Measurements from ENCODE around the gene PPP1R37.

PPP1R37 gene

DNA sequence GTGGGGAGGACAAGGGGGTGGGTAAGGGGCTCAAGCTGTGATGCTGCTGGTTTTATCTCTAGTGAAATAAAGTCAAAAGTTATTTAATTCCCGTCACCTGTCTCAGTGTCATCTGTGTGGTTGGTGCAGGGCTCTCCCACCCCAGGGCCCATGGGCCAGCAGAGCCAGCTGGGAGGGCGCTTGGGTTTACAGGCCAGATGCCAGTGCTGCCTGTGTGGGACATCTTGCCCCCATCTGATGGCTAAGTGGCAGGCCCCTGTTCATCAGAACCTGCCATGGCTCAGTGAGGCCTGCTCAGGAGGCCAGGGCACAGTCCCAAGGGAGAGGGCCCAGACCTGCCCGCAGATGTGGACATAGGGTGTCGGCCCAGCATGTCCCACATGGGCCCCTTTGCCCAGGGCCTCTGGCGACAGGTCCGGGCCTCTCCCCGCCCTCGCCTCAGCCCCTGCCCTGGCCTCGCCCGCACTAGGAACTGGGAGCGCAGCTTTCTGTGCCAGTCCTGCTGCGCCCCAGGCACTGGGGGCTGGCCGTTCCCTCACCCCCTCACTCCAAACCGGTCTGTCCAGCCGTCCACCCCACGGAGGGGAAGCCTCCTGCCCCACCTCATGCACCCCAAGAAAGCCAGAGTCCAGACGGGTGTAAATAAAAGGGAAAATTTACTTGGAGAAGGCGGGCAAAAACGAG is 22.0 kb upstream of the PPP1R37 start:
- DNase-seq = no peak

DNA sequence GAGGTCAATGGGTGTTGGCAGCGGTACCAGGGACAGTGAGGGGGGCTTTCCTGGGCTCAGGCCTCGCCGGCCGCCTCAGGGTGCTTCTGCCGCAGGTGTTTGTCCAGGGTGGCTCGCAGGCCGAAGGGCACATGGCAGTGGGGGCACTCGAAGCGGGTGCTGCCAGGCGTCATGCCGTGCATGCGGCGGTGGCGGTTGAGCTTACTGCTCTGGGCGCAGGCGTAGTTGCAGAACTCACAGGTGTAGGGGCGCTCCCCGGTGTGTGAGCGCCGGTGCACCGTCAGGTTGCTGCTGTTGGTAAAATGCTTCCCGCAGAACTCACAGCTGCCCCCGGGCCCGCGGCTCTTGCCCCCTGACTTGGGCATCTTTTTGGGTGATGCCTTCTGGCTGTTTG is 21.4 kb upstream of the PPP1R37 start:
- no peak for DNase-seq

DNA sequence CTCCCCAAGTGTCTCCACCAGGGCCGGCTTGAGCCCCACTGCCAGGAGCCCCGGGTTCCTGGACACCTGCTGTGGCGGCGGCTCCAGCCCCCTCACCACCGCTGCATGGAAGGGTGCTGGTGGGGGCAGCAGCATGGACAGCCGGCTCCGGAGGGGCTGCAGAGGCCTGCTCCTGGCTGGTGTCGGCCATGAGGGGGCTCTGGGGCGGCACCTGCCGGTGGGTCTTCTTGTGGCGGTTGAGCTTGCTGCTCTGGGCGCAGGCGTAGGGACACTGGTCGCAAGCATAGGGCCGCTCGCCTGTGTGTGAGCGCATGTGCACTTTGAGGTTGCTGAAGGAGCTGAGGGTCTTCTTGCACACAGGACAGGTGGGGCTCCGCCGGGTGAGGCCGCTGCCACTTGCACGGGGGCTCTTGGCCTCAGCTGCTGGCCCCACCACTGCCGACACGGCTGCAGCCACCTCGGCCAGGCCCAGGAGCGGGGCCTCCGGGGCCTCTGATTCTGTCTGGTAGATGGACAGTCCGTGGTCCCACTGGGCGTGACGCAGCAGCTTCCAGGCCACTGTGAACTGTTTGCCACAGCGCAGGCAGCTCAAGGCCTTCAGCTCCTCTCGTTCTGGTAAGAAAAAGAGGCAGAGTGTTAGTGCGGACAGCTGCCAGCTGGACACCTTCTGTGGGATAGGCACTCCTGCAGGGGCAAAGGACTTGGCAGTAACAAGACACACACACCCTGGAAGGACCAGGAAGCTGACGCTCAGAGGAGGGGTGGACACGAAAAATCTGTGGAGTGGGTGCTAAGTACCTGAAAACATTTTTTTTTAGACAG is 20.8 kb upstream of the PPP1R37 start:
- no peak for DNase-seq

- DNase-seq = no peak
Measured at GRCh38 chr19:45074744-45075300, 18.2 kb upstream of the PPP1R37 start.

GRCh38 chr19:45075301-45076028 is 17.5 kb upstream of the PPP1R37 start:
- DNase-seq = peak; percentile 31

DNA sequence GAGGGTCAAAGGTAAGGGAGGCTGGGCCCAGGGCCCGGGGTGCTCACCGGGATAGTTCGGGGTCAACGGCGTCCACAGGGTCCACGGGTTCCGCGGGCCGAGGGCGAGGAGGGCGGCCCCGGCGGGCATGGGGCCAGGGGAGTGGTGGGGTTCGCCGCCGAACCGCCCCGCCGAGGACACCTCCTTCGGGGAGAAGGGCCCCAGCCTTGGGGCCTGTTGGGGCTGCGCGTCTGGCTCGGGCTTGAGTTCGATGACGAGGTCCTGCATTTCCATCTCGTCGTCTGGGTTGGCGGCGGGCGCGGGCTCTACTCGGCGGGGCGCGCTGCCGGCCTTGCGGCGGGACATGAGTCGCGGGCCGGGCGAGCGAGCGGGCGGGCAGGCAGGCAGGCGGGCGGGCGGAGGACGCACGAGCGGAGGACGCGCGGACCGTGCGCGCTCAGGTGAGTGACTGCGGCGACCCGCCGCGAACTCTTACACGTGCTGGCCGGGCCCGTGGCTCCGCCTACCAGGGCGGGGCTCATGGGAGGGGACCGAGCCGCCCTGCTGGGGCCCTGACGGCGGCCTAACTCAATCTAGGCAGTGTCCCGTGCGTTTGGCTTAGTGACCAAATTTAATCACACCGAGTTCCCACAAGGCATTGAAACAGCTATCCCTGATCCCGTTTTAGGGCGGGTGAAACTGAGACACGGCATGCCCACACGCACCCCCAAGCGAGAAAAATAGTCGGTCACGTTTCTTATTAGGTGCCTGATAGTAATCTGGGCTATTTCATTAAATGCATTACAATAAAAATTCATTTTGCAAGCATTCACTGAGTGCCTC is 16.7 kb upstream of the PPP1R37 start, which contains the start of gene ZNF296:
TSS of gene ZNF296 (minus strand) at position 450 of the 822 bp plus-strand sequence. CDS start at position 345, 105 bp downstream.
- DNase-seq = peak; percentile 53

DNA sequence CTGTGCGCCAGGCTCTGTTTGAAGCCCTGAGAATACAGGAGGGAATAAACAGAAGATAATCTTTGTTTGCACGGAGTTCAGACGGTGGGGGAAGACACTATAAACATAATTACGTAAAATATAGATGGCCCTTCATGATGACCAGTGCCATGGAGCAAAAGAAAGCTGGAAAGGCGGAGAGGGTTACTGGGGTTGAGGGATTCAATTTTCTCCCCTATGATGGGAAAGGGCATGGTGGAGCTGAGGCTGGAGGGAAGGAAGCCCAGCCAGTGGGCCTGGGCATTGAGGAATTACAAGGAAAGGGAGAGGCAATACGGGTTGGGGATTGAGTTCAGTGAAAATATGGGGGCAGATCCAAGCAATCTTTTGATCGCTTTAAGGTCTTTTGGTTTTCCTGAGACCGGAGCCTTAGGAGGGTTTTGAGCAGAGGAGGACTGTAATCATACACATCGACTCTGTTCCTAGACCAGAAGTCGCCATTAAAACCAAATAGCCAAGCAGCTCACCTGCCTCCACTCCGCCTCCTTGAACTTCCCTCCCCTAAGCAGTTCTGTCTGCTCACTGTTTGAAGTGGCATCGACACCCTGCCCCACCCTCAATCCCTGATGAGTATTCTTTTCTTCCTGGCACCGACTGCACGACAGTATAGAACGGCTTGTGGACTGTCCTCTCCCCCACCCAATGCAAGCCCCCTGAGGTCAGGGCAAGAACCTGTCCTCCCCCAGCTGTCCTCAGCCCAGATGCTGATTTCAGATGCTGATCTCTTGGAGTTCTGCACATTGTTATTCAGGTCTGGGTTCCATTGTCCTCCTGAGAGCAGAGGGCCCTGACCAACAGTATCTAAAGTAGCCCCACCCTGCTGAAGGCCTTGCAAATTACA is 15.9 kb upstream of the PPP1R37 start:
- DNase-seq = no peak

- no peak for DNase-seq
Measured at GRCh38 chr19:45078390-45079062, 14.5 kb upstream of the PPP1R37 start.

- peak; percentile 59 for DNase-seq
Measured at GRCh38 chr19:45079063-45079910, 13.7 kb upstream of the PPP1R37 start, which contains the start of gene GEMIN7. Gene GEMIN7, plus strand, starts transcription at chr19:45079260. Its CDS starts 10,855 bp downstream, at chr19:45090115.

GRCh38 chr19:45079911-45080370 is 13.0 kb upstream of the PPP1R37 start:
- no peak for DNase-seq

- no peak for DNase-seq
Measured at GRCh38 chr19:45082170-45082569, 10.8 kb upstream of the PPP1R37 start.

DNA sequence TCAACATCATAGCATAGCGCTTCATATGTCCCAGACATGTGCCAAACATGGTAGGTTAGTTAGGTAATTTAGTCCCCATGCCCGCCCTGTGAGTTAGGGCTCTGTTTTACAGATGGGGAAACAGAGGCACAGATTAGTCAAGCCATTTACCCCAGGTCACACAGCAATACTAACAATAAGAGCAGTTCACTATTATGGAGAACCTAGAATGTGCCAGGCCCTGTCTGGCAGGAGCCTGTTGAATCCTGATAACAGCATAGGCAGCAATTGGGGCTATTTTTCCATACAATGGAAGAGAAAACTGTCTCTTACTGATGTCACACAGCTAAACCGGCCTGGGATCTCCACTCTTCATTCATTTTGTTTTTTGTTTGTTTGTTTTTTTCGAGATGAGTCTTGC is 6.5 kb upstream of the PPP1R37 start:
- no peak for DNase-seq

DNA sequence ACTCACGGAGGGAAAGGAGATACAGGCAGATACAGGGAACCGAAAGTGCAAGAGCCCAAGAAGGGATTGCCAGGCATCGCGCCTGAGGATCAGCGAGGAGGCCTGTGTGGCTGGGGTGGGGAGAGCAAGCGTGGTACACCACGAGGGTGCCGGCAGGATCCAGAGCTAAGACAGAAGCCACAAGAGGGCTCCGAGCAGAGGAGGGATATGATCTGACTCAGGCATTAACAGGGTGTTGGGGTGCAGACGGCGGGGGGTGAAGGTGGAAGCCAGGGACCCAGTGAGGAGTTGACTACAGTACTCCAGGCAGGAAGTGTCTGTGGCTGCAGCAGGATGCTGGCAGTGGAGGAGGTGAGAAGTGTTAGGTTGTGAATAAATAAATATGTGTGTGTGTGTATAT is 5.4 kb upstream of the PPP1R37 start:
- no peak for DNase-seq

DNA sequence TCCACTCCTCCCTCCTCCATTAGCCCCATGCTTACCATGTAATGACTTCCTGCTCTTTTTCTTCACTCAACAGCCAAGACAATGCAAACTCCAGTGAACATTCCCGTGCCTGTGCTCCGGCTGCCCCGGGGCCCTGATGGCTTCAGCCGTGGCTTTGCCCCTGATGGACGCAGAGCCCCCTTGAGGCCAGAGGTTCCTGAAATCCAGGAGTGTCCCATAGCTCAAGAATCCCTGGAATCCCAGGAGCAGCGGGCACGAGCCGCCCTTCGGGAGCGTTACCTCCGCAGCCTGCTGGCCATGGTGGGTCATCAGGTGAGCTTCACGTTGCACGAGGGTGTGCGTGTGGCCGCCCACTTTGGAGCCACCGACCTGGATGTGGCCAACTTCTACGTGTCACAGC is 2.9 kb upstream of the PPP1R37 start:
- DNase-seq = no peak

DNA sequence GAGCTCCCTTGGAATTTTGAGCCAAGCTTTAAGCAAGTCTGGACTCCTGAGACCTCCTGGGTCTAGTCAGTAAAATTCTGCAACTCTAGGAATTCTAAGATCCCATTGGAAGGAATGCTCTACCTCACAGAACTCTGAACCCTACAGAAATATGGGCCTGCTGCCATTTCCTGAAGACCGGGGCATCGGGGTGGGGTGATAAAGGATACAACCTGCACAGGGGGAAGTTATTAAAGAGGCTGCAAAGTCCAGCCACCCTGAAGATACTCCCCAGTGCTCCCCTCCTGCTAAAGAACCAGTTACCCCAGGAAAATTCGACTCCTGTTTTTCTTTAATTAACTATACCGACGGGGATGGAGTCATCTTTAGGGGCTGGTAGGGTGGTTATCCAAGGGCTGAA is 2.4 kb upstream of the PPP1R37 start:
- no peak for DNase-seq

GRCh38 chr19:45091031-45091923 is 1.7 kb upstream of the PPP1R37 start:
- peak; percentile 97 for DNase-seq

GRCh38 chr19:45094137-45094536 is 1.2 kb downstream of the PPP1R37 start:
- no peak for DNase-seq

DNA sequence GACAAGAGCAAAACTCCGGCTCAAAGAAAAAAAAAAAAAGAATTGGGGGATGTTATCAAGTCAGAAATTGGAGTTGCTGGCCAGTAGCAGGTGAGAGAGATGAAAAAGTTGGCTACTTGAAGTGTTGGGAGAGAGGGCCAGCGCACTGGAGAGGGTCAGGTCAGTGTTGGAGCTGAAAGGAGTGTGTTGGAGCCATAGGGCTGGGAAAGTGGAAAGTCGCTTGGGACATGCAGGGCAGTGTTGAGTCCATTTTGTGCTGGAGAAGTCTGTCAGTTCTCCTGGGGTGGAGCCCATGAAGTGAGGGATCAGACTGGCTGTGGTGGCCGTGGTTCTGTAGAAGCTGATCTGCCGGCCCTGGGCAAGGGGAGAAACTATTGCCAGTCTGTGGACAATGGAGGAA is 1.7 kb downstream of the PPP1R37 start:
- DNase-seq = no peak
